Measurements from ENCODE around the gene ZFAND3. TPM values are rescaled to one million over a fixed set of nuclear protein-coding genes. Genes with fewer than 3 reads are reported as not detected.

ZFAND3 gene
- total and polyA plus RNA-seq, 9 donors: 16.6 to 220 (median 51.9) TPM

- TF ChIP-seq POLR2A (IDR thresholded peaks at IDR 0.05) (no peak), CTCF (IDR thresholded peaks at IDR 0.05) (no peak), EP300 (IDR thresholded peaks at IDR 0.05) (no peak)
- Histone ChIP-seq H3K27me3 (no peaks in the 10 kb centered on the region), H3K4me3 (no peak overlapping the region), H3K36me3 (no peaks in the 10 kb centered on the region), H3K4me1 (ENCODE audit: insufficient read depth) (peaks cover 2% of the 10 kb centered on the region), H3K9me3 (no peaks in the 10 kb centered on the region), H3K27ac (no peak overlapping the region)
- no peak for DNase-seq
- WGBS, 3 donors: 86 to 90% (median 87%) methylated on average over 2 of the region's 2 CpGs
- intact Hi-C loops (cut with DNase I): no loop called here
Measured at GRCh38 chr6:37917566-37917965, 98.0 kb downstream of the ZFAND3 start.

GRCh38 chr6:37919417-37920157 lies 100.1 kb downstream of the ZFAND3 start:
- Histone ChIP-seq H3K4me1 (ENCODE audit: insufficient read depth) (peaks cover 2% of the 10 kb centered on the region), H3K36me3 (no peaks in the 10 kb centered on the region), H3K9me3 (no peaks in the 10 kb centered on the region), H3K4me3 (no peak overlapping the region), H3K27ac (no peak overlapping the region), H3K27me3 (no peaks in the 10 kb centered on the region)
- WGBS, 3 donors: 80 to 87% (median 84%) methylated on average over 3 of the region's 3 CpGs
- no peak for DNase-seq
- intact Hi-C loops (cut with DNase I): no loop called here
- TF ChIP-seq POLR2A (IDR thresholded peaks at IDR 0.05): no peak
- no peak for TF ChIP-seq EP300 (IDR thresholded peaks at IDR 0.05)
- TF ChIP-seq CTCF (IDR thresholded peaks at IDR 0.05): no peak

GRCh38 chr6:37920667-37921066 lies 101.1 kb downstream of the ZFAND3 start:
- intact Hi-C loops (cut with DNase I): no loop called here
- no peaks in the 10 kb centered on the region for H3K9me3 ChIP-seq
- H3K4me3 ChIP-seq: no peak overlapping the region
- H3K27me3 ChIP-seq: no peaks in the 10 kb centered on the region
- peaks cover 2% of the 10 kb centered on the region for H3K4me1 ChIP-seq (ENCODE audit: insufficient read depth)
- no peak for TF ChIP-seq POLR2A (IDR thresholded peaks at IDR 0.05)
- TF ChIP-seq EP300 (IDR thresholded peaks at IDR 0.05): no peak
- no peak for DNase-seq
- H3K36me3 ChIP-seq: no peaks in the 10 kb centered on the region
- 89 to 98% (median 90%) methylated on average over 2 of the region's 2 CpGs for WGBS, 3 donors
- no peak overlapping the region for H3K27ac ChIP-seq

- no peak for DNase-seq
- Histone ChIP-seq H3K27me3 (no peaks in the 10 kb centered on the region), H3K9me3 (no peaks in the 10 kb centered on the region), H3K27ac (no peak overlapping the region), H3K36me3 (no peaks in the 10 kb centered on the region), H3K4me3 (no peak overlapping the region), H3K4me1 (ENCODE audit: insufficient read depth) (peaks cover 2% of the 10 kb centered on the region)
- intact Hi-C loops (cut with DNase I): no loop called here
- 91 to 93% (median 92%) methylated on average over 1 of the region's 1 CpG for WGBS, 3 donors
- TF ChIP-seq EP300 (IDR thresholded peaks at IDR 0.05): no peak
- TF ChIP-seq CTCF (IDR thresholded peaks at IDR 0.05): no peak
- no peak for TF ChIP-seq POLR2A (IDR thresholded peaks at IDR 0.05)
Measured at GRCh38 chr6:37922563-37922962, 103.0 kb downstream of the ZFAND3 start.

GRCh38 chr6:37923514-37923913 lies 104.0 kb downstream of the ZFAND3 start:
- intact Hi-C loops (cut with DNase I): no loop called here
- TF ChIP-seq POLR2A (IDR thresholded peaks at IDR 0.05): no peak
- TF ChIP-seq EP300 (IDR thresholded peaks at IDR 0.05): no peak
- no peak for TF ChIP-seq CTCF (IDR thresholded peaks at IDR 0.05)
- no peak for DNase-seq

More at GRCh38 chr6:37923514-37923913, 104.0 kb downstream of the ZFAND3 start:
- Histone ChIP-seq H3K36me3 (no peaks in the 10 kb centered on the region), H3K4me1 (ENCODE audit: insufficient read depth) (peaks cover 2% of the 10 kb centered on the region), H3K27ac (no peak overlapping the region), H3K27me3 (no peaks in the 10 kb centered on the region), H3K9me3 (no peaks in the 10 kb centered on the region), H3K4me3 (no peak overlapping the region)
